ENCODE results near the gene RASL11A. TPM values are rescaled to one million over a fixed set of nuclear protein-coding genes. Genes with fewer than 3 reads are reported as not detected.
"Not testable (repeated sequence)": the region's sequence is repeated elsewhere in the genome, so short reads cannot be mapped to it uniquely, and the experiment has no call there.

The RASL11A gene
- polyA plus RNA-seq, 1 of the 3 experiments (the other 2 are of a cell fraction): 2.7 TPM

GRCh38 chr13:27289011-27289665 is 18.5 kb downstream of the RASL11A start:
- Histone ChIP-seq H4K20me1 (ENCODE audit: insufficient read depth) (no peaks in the 10 kb centered on the region), H2AFZ (ENCODE audit: low read depth) (no peak overlapping the region), H3K4me3 (ENCODE audit: low read depth in 2 of 2, low read length in 1 of 2) (no peak overlapping the region), H3K27me3 (ENCODE audit: insufficient read depth) (peaks cover 13% of the 10 kb centered on the region), H3K4me2 (no peak overlapping the region), H3K36me3 (replicated peaks in 1 of 2; ENCODE audit: control insufficient read depth in 1 of 2, insufficient read depth in 2 of 2, low read length in 1 of 2) (no peaks in the 10 kb centered on the region), H3K79me2 (ENCODE audit: insufficient read depth) (no peaks in the 10 kb centered on the region), H3K27ac (ENCODE audit: low read depth in 2 of 2, low read length in 1 of 2) (no peak overlapping the region), H3F3A (replicated peaks; ENCODE audit: insufficient read depth) (no peaks in the 10 kb centered on the region), H3K9me3 (no peaks in the 10 kb centered on the region), H3K9ac (no peak overlapping the region), H3K9me2 (no peaks in the 10 kb centered on the region), H3K4me1 (ENCODE audit: control insufficient read depth in 1 of 2, insufficient read depth in 2 of 2, low read depth in 1 of 2, low read length in 1 of 2) (no peaks in the 10 kb centered on the region)
- ChIA-PET POLR2A (no interaction called here), CTCF (interaction anchor here (0.9 kb wide), 1 partner anchor 304 kb away, joined by 6 read pairs; no protein-coding TSS in a partner anchor)
- TF ChIP-seq YY1 (IDR thresholded peaks at IDR 0.05; ENCODE audit: low read depth) (no peak), ELF1 (IDR thresholded peaks at IDR 0.05) (no peak), RXRA (IDR thresholded peaks at IDR 0.05; ENCODE audit: borderline replicate concordance, low read depth) (no peak)
- DNase-seq: no peak
- 32% methylated on average over 2 of the region's 2 CpGs for WGBS (ENCODE audit: low lambda C conversion rate)

DNA sequence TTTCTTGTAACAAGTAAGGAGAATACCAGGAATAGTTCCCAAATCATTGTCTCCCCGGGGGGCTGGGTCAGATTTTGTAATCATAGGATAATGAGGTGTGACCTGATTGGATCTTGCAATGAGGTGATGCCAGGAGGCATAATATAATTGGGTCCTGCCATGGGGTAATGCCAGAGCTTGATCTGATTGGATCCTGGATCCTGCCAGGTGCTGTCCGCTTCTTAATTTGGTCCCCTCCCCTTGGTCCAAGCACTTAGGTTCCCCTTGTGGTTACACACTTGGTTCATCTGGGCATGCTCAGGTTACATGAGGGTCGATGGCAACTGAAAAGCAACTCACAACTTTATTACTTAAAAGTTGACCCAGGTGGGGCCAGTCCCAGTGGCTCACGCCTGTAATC is 20.1 kb downstream of the RASL11A start:
- CTCF ChIA-PET: no interaction called here

GRCh38 chr13:27291967-27292366 is 21.3 kb downstream of the RASL11A start:
- H3K4me2 ChIP-seq; H4K20me1 ChIP-seq (ENCODE audit: insufficient read depth); H3K9me3 ChIP-seq; H3F3A ChIP-seq (replicated peaks; ENCODE audit: insufficient read depth); H2AFZ ChIP-seq (ENCODE audit: low read depth); H3K9ac ChIP-seq; H3K79me2 ChIP-seq (ENCODE audit: insufficient read depth); DNase-seq; H3K4me3 ChIP-seq (ENCODE audit: low read depth in 2 of 2, low read length in 1 of 2); H3K36me3 ChIP-seq (replicated peaks in 1 of 2; ENCODE audit: control insufficient read depth in 1 of 2, insufficient read depth in 2 of 2, low read length in 1 of 2); CTCF ChIA-PET; H3K9me2 ChIP-seq; H3K4me1 ChIP-seq (ENCODE audit: control insufficient read depth in 1 of 2, insufficient read depth in 2 of 2, low read depth in 1 of 2, low read length in 1 of 2); H3K27ac ChIP-seq (ENCODE audit: low read depth in 2 of 2, low read length in 1 of 2): not testable (repeated sequence)
- WGBS (ENCODE audit: low lambda C conversion rate): 59% methylated on average over 8 of the region's 8 CpGs
- peaks cover 37% of the 10 kb centered on the region for H3K27me3 ChIP-seq (ENCODE audit: insufficient read depth)
- POLR2A ChIA-PET: interaction anchor here (0.7 kb wide), 1 partner anchor 12 kb away, joined by 3 read pairs; no protein-coding TSS in a partner anchor

More for the DNA sequence above, 20.1 kb downstream of the RASL11A start:
- Histone ChIP-seq H3K9me3 (no peaks in the 10 kb centered on the region), H3K79me2 (ENCODE audit: insufficient read depth) (no peaks in the 10 kb centered on the region), H4K20me1 (ENCODE audit: insufficient read depth) (no peaks in the 10 kb centered on the region), H3K9me2 (no peaks in the 10 kb centered on the region), H3F3A (replicated peaks; ENCODE audit: insufficient read depth) (no peaks in the 10 kb centered on the region), H3K9ac (no peak overlapping the region), H3K4me3 (ENCODE audit: low read depth in 2 of 2, low read length in 1 of 2) (no peak overlapping the region), H3K36me3 (replicated peaks in 1 of 2; ENCODE audit: control insufficient read depth in 1 of 2, insufficient read depth in 2 of 2, low read length in 1 of 2) (no peaks in the 10 kb centered on the region), H2AFZ (ENCODE audit: low read depth) (no peak overlapping the region), H3K4me2 (no peak overlapping the region), H3K4me1 (ENCODE audit: control insufficient read depth in 1 of 2, insufficient read depth in 2 of 2, low read depth in 1 of 2, low read length in 1 of 2) (no peaks in the 10 kb centered on the region), H3K27ac (ENCODE audit: low read depth in 2 of 2, low read length in 1 of 2) (no peak overlapping the region), H3K27me3 (ENCODE audit: insufficient read depth) (peaks cover 25% of the 10 kb centered on the region)
- WGBS (ENCODE audit: low lambda C conversion rate): 30% methylated on average over 4 of the region's 4 CpGs
- POLR2A ChIA-PET: no interaction called here
- no peak for DNase-seq
- no peak for TF ChIP-seq NRF1 (IDR thresholded peaks at IDR 0.05; ENCODE audit: low read depth, low read length)
- no peak for TF ChIP-seq PBX3 (IDR thresholded peaks at IDR 0.05)
- TF ChIP-seq USF2 (IDR thresholded peaks at IDR 0.05; ENCODE audit: borderline replicate concordance, low read depth, low read length): no peak
- TF ChIP-seq, protein P1, sequence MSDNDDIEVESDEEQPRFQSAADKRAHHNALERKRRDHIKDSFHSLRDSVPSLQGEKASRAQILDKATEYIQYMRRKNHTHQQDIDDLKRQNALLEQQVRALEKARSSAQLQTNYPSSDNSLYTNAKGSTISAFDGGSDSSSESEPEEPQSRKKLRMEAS (IDR thresholded peaks at IDR 0.05; ENCODE audit: low read depth): no peak
- no peak for TF ChIP-seq MEF2A (IDR thresholded peaks at IDR 0.05; ENCODE audit: borderline replicate concordance, low read depth)
- no peak for TF ChIP-seq MXI1 (IDR thresholded peaks at IDR 0.05; ENCODE audit: low read depth, low read length)
- TF ChIP-seq RCOR1 (IDR thresholded peaks at IDR 0.05; ENCODE audit: low read length): no peak
- no peak for TF ChIP-seq FOSL2 (IDR thresholded peaks at IDR 0.05; ENCODE audit: borderline replicate concordance, low read depth)
- TF ChIP-seq TEAD4 (IDR thresholded peaks at IDR 0.05; ENCODE audit: borderline replicate concordance, insufficient read depth): no peak
- no peak for TF ChIP-seq GABPA (IDR thresholded peaks at IDR 0.05; ENCODE audit: low read depth)
- no peak for TF ChIP-seq ELF1 (IDR thresholded peaks at IDR 0.05)
- TF ChIP-seq NFIC (IDR thresholded peaks at IDR 0.05; ENCODE audit: borderline replicate concordance): no peak
- no peak for TF ChIP-seq FOXM1 (IDR thresholded peaks at IDR 0.05; ENCODE audit: low read depth)
- no peak for TF ChIP-seq EP300 (IDR thresholded peaks at IDR 0.05; ENCODE audit: borderline replicate concordance in 1 of 2, low read depth in 1 of 2, low read length in 1 of 2)
